HG03045 (cell line): Measurements from ENCODE around the gene AP2A1.

Experiments used
- ATAC-seq: cut with Tn5 transposase; IDR thresholded peaks from one replicate; pipeline ENCODE4 v1.9.1; 2021; ENCODE audit warnings: mild to moderate bottlenecking, moderate library complexity; ENCODE audit not compliant: unreplicated experiment

AP2A1 gene

DNA sequence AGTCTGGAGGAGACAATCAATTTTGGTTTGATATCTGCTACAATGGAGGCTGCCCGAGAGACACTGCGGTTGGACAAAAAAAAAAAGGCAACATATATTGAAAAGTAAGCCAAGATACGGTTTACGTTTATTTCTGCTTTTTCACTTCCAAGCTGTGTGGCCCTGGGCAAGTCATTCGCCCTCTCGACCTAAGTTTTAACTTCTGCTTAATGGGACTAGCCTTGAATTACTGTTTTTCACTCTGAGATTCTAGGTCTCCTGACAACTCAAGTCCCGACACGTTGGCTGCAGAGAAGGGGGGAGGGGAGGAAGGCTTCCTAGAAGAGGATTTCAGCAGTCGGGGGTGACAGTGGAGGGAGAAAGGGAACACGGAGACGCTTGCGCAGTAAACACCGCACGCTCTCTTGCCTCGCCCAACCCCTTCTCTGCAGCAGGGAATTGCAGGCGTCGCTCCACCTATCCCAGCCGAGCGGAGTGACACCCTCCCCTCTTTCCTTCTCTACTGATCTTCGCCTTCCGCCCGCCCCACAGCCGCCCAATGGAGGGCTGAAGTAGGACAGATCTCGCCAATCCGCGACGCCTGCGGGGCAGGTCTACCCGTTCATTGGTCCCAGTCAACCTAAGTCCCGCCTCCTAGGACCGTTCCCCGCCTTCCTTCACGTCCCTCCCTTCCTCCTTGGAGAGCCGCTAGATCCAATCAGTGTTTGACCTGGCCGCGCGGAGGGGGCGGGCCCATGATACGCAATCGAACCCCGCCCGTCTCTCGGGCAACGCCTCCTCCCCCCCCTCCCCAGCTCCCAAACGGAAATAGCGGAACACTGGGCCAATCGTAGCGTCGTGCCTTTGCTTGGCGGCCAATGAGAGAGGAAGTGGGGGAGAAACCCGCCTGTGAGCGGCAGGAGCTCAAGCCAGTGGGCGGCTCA, 533 bp upstream of the AP2A1 start:
- peak; percentile 93 for ATAC-seq

DNA sequence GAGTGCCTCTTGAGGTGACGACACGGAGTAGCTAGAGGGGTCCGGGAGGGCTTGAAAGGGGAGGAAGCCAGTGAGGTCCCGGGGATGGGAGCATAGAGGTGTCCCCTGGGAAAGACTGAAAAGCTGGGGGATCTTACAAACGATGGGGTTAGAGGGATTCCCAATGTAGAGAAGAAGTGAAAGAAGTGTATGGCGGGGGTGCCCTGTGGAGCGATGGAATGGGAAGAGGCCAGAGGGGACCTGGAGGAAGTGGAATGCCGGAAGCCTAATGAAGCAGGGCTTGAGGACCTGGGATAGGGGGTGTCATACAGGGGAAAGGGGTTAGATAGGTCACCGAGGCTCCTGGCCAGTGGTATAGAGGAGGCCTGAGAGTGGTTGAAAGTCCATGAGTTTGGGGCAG, 580 bp downstream of the AP2A1 start:
- ATAC-seq, result no peak

GRCh38 chr19:49767967-49768581, 1.3 kb downstream of the AP2A1 start:
- ATAC-seq, result no peak

GRCh38 chr19:49770529-49770928, 3.7 kb downstream of the AP2A1 start:
- ATAC-seq, result no peak

- ATAC-seq, result no peak
These were observed 4.9 kb downstream of the AP2A1 start for GRCh38 chr19:49771674-49772139.

- ATAC-seq, result no peak
These were observed 6.1 kb downstream of the AP2A1 start for GRCh38 chr19:49772850-49773432.

GRCh38 chr19:49773663-49774350, 7.0 kb downstream of the AP2A1 start:
- no peak for ATAC-seq

DNA sequence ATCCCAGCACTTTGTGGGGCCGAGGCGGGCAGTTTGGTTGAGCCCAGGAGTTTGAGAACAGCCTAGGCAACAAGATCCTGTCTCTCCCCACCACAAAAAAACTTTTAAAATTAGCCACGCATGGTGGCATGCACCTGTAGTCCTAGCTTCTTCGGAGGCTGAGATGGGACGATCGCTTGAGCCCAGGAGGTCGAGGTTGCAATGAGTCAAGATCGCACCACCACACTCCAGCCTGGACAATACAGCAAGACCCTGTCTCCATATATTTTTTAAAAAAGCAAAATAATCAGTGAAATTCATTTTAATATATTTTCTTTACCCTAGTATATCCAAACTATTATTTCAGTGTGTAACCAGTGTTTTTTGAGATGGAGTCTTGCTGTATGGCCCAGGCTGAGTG, 8.2 kb downstream of the AP2A1 start:
- no peak for ATAC-seq

DNA sequence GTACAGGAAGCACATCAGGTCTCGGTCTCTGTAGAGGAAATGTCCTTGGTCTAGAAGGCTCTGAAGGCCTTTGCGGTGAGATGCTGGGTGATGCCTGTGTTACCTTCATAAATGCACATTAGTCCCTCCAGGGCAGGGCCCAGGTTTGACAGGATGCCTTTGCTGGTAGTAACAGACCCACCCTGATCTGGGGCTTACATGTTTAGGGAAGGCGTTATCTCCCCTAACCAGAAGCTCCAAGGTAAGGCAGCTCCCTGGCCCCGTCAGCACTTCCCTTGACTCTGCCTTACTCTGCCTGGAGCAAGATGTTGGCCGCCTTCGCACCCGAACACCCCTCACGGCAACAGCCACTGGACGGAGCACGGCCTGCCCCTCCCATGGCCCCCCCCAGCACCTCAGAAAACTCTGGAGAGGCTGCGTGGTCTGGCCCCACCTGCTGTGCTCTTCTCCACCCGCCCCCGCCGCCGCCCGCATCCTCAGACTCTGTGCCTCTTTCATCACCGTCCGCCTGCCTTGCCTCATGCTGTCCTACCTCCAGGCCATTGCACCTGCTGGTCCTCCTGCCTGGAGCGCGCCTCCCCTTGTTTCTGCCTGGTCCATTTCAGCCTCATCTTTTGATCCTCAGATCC, 9.1 kb downstream of the AP2A1 start:
- ATAC-seq, result no peak

- ATAC-seq, result no peak
These were observed 9.6 kb downstream of the AP2A1 start for GRCh38 chr19:49776371-49776764.

DNA sequence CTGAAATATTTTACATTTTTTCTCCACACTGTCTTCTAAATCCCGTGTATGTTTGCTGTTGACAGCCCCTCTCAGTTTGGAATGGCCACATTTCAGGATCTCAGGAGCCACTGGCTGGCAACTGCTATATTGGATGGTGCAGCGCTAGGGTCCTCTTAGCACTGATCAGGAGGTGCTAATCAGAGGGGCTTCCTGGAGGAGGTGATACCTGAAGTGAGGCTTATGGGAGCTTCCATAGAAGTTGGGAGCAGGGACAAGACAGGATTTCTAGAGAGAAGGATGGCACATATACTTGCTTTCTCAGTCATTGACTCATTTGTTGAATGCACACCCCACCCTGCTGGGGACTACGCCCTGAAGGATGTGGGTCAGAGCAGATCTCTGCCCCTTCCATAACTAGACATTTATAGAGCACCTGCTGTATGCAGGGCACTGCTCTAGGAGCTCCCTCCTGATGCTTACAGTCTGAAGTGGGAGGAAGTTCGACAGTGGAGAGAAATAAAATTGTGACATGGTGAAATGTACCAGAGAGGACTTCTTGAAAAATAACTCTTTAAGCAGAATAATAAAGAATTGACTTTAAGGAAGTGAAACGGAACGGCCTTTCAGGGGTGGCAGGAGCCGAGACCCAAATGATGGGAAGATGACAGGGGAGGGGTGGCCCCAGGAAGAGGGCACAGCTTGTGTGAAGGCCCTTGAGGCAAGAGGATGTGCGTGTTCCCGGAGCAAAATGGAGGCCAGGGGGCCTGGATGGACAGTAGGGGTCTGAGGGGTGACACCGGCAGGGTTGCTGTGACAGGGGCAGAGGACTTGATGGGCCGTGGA, 13.1 kb downstream of the AP2A1 start:
- no peak for ATAC-seq

DNA sequence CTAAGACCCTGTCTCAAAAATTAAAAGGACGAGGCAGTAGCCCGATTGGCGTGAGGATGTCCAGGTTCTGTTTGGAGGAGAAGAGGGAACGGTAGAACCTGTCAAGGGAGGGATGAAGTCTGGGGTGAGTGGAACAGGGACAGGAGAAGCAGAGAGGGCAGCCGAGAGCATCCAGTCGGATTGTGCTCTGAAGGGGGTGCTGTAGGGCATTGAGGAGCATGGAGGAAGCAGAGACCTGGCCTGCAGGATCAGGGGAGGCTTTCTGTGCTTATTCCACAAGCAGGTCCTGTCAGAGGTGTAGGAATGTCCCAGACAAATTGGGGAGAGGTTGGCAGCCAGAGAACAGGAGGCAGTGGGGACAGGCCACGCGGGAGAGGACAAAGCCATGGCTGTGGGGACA, 14.1 kb downstream of the AP2A1 start:
- no peak for ATAC-seq

DNA sequence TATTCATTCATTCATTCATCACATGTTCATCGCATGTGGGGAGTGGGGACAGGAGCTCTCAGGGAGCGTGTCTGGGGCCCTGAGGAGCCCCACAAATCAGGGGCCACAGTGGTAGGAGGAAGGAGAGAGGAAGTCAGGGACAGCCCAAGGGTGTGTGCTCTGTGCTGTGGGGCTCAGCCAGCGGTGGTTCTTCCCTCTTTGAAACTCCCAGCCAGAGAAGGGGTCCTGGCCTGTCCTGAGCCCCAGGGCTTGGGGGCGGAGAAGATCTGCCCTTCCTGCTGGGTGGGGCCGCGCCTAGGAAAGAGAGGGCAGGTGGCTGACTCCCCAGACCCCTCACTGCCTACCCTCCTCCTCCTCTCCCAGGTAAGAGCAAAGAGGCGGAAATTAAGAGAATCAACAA, 14.6 kb downstream of the AP2A1 start:
- ATAC-seq, result no peak

GRCh38 chr19:49782515-49782914, 15.7 kb downstream of the AP2A1 start:
- no peak for ATAC-seq

DNA sequence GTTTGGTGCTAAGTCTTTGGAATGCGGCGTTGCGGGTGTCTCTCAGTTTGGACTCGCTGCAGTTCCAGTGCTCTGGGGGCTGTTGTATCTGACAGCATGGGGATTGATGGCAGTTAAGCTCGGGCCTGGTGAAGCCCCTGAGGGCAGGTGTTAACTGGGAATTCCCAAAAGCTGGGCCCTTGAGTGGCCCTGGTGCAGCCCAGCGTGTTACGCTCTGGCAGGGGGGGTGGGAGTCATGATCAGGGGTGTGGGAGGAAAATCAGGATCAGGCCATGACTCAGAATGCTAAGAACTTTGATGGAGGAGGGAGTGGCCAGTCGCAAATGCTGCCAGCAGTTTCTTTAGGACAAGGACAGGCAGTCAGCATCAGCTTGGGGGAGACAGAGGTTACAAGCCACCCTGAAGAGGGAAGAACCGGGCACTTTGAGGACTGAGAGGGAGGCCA, 19.6 kb downstream of the AP2A1 start:
- ATAC-seq, result no peak

- ATAC-seq, result no peak
These were observed 20.9 kb downstream of the AP2A1 start for GRCh38 chr19:49787746-49788145.

- no peak for ATAC-seq
These were observed 22.1 kb downstream of the AP2A1 start for GRCh38 chr19:49788857-49789256.

DNA sequence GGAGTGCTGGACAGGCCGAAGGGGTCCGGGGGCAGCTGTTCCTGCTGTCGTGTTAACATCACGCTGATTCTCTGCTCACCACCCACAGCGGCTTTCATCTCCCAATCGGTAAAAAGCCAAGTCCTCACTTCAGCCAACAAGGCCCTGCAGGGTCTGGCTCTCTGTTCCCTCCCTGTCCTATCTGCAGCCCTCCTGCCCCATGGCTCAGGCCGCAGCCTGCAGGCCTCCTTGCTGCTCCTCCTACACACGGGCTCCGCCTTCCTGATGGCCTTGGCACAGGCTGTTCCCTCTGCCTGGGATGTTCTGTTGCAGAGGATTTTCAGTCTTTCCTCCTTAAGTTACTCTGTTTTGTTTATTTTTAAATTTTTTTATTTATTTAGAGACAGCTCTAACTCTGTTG, 24.1 kb downstream of the AP2A1 start:
- no peak for ATAC-seq

DNA sequence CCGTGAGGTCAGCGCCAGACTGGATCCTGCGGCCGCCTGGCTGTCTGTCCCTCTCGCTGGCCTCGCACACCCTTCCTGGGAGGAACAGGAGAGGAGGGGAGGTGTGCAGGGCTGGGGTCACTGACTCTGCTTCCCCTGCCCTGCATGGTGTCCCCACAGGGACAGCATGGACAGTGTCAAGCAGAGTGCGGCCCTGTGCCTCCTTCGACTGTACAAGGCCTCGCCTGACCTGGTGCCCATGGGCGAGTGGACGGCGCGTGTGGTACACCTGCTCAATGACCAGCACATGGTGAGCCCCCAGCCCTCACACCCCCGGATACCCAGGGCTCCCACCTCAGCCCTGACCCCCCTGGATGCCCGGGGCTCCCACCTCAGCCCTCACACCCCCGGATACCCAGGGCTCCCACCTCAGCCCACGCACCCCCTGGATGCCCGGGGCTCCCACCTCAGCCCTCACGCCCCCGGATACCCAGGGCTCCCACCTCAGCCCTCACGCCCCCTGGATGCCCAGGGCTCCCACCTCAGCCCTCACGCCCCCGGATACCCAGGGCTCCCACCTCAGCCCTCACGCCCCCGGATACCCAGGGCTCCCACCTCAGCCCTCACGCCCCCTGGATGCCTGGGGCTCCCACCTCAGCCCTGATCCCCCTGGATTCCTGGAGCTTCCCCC, 25.1 kb downstream of the AP2A1 start:
- no peak for ATAC-seq
